Measurements from ENCODE around the gene SLC39A11.

DNA sequence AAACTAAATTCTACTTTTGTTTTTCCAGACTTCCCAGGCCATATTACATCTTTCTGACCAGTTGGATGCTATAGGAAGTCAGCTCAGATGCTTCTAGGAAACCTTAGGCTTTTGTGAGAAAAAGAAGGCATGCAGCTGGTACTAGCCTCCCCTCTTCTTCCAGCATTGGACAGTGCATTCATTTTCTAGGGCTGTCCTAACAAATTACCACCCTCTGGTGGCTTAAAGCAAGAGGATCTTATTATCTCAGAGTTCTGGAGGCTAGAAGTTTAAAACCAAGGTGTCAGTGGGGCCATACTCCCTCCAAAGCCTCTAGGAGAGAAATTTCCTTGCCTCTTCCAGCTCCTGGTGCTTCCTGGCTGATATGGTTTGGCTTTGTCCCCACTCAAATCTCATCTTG is 467.8 kb downstream of the SLC39A11 start:
- TF ChIP-seq CTCF (IDR thresholded peaks at IDR 0.05; ENCODE audit: poor library complexity, severe bottlenecking): no peak
- TF ChIP-seq POLR2AphosphoS5 (IDR thresholded peaks at IDR 0.05): no peak
- TF ChIP-seq RAD21 (conservative IDR thresholded peaks at IDR 0.05): no peak
- TF ChIP-seq SMC3 (conservative IDR thresholded peaks at IDR 0.05; ENCODE audit: poor library complexity): no peak
- TF ChIP-seq TAF1 (IDR thresholded peaks at IDR 0.05; ENCODE audit: low read depth): no peak
- no peak for TF ChIP-seq EP300 (conservative IDR thresholded peaks at IDR 0.05; ENCODE audit: poor library complexity, severe bottlenecking)
- TF ChIP-seq MXI1 (conservative IDR thresholded peaks at IDR 0.05; ENCODE audit: poor library complexity, severe bottlenecking): no peak
- TF ChIP-seq EZH2 (IDR thresholded peaks at IDR 0.05; ENCODE audit: borderline replicate concordance, insufficient read depth, low read length, poor library complexity, severe bottlenecking): no peak
